Nephron progenitor cell (in vitro differentiated cells): ENCODE results near the gene COL4A6.

ENCODE experiments used
- DNase-seq: peaks from one replicate; pipeline ENCODE4 v3.0.0; 2021
- H3K27ac Mint-ChIP-seq: 2 replicates; pipeline ENCODE4 v1.8.0; 2021; ENCODE audit warnings: mild to moderate bottlenecking, moderate library complexity, mixed read lengths
- H3K27me3 Mint-ChIP-seq: 2 replicates; pipeline ENCODE4 v1.8.0; 2021; ENCODE audit warnings: mild to moderate bottlenecking, low read depth, mixed read lengths; ENCODE audit not compliant: poor library complexity
- H3K36me3 Mint-ChIP-seq: 2 replicates; pipeline ENCODE4 v1.8.0; 2021; ENCODE audit warnings: low read depth, mixed read lengths
- H3K4me1 Mint-ChIP-seq: 2 replicates; pipeline ENCODE4 v1.8.0; 2021; ENCODE audit warnings: mixed read lengths
- H3K4me3 Mint-ChIP-seq: 2 replicates; pipeline ENCODE4 v1.8.0; 2021; ENCODE audit warnings: mild to moderate bottlenecking, moderate library complexity, mixed read lengths
- H3K9me3 Mint-ChIP-seq: 2 replicates; pipeline ENCODE4 v1.8.0; 2021; ENCODE audit warnings: mild to moderate bottlenecking, moderate library complexity, mixed read lengths
- TF ChIP-seq, protein P1 (sequence below): fragments of 200-600 bp; sonication (generic); IDR thresholded peaks from 2 replicates; pipeline ENCODE4 v1.5.0; 2021; ENCODE audit warnings: antibody characterized with exemption

COL4A6 gene

DNA sequence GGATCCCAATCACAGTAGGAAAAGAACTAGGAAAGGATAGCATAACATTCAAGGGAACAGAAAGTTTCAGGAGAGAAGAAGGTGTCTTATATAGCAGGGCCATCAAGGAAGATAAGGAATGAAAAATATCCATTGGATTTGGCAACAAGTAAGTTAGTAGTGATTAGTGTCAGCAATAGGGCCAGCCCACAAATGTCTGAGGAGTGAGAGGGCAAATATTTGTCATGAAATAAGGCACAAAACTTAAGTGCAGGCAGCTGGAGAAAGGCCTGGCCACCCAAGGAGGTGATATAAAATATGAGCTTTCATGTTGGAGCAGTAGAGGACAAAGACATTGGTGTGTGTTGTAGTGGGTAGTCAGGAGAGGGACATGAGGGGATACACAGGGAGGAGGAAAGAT lies 132.1 kb downstream of the COL4A6 start:
- DNase-seq, result no peak
- H3K4me1 Mint-ChIP-seq, result peaks cover 30% of the 10 kb centered on the region
- TF ChIP-seq, protein P1, sequence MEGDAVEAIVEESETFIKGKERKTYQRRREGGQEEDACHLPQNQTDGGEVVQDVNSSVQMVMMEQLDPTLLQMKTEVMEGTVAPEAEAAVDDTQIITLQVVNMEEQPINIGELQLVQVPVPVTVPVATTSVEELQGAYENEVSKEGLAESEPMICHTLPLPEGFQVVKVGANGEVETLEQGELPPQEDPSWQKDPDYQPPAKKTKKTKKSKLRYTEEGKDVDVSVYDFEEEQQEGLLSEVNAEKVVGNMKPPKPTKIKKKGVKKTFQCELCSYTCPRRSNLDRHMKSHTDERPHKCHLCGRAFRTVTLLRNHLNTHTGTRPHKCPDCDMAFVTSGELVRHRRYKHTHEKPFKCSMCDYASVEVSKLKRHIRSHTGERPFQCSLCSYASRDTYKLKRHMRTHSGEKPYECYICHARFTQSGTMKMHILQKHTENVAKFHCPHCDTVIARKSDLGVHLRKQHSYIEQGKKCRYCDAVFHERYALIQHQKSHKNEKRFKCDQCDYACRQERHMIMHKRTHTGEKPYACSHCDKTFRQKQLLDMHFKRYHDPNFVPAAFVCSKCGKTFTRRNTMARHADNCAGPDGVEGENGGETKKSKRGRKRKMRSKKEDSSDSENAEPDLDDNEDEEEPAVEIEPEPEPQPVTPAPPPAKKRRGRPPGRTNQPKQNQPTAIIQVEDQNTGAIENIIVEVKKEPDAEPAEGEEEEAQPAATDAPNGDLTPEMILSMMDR, result no peak
- no peaks in the 10 kb centered on the region for H3K9me3 Mint-ChIP-seq
- H3K27me3 Mint-ChIP-seq, result no peaks in the 10 kb centered on the region
- peaks cover 9% of the 10 kb centered on the region for H3K36me3 Mint-ChIP-seq
- H3K4me3 Mint-ChIP-seq, result no peak overlapping the region
- no peak overlapping the region for H3K27ac Mint-ChIP-seq

DNA sequence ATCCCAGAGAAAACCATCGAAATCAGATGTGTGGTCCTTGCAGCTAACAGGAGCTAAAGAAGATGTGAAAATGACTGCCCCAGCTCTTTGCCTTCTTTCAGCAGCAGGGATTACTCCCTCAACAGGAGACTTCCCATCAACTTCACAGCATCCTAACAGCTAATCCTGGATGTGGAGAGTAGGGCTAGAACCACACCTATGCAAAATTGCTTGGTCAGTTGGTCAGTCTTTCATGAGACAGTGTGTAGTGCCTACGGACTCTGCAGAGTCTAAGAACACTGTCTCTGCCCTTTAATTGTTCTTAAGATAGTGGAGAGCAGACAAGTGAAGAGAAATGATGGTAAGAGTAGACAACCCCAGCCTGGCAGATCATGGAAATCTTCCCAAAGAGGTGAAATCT lies 133.5 kb downstream of the COL4A6 start:
- TF ChIP-seq, protein P1, result no peak
- no peak overlapping the region for H3K4me3 Mint-ChIP-seq
- H3K36me3 Mint-ChIP-seq, result peaks cover 9% of the 10 kb centered on the region
- H3K27me3 Mint-ChIP-seq, result no peaks in the 10 kb centered on the region
- no peaks in the 10 kb centered on the region for H3K9me3 Mint-ChIP-seq
- DNase-seq, result no peak
- H3K4me1 Mint-ChIP-seq, result peaks cover 37% of the 10 kb centered on the region
- no peak overlapping the region for H3K27ac Mint-ChIP-seq

DNA sequence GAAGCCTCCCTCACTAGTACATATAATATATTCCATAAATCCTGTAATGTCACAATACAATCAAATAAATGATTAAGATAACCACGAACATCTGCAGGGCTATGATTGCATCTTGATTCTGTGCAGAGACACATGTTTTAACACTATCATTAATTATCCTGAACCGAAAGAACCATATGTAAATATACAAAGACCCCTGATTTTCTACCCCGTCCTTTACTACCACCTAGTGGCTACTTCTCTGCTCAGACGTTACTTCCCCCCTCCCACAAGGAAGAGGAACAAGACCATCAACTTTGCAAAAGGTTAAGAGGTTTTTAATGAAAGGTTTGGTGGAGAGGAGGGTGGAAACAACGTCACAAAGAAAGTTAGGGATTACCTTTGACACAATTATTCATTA lies 134.0 kb downstream of the COL4A6 start:
- TF ChIP-seq, protein P1, result peak; percentile 41
- no peaks in the 10 kb centered on the region for H3K27me3 Mint-ChIP-seq
- no peak for DNase-seq

DNA sequence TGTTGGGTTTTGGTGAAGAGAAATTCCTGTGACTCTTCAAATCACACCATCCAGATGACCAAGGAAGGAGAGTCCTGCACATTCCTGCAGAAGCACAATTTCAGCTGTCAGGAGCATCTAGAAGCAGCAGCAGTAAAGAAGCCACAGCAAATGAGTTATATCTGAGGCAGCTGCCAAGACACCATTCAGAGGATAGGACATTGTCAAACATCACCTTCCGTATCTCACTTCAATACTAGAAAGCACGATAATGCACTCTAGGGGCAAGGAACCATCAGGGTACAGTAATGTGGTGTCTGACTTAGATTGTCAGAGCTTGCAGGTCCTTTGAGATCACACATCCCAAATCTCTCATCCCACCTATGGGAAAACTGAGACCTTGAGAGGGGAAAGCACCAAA lies 134.5 kb downstream of the COL4A6 start:
- H3K4me3 Mint-ChIP-seq, result no peak overlapping the region
- peaks cover 39% of the 10 kb centered on the region for H3K4me1 Mint-ChIP-seq
- no peaks in the 10 kb centered on the region for H3K27me3 Mint-ChIP-seq
- H3K9me3 Mint-ChIP-seq, result no peaks in the 10 kb centered on the region
- no peak for DNase-seq
- TF ChIP-seq, protein P1, result no peak
- no peak overlapping the region for H3K27ac Mint-ChIP-seq
- H3K36me3 Mint-ChIP-seq, result peaks cover under 1% of the 10 kb centered on the region

More for the DNA sequence above, 134.0 kb downstream of the COL4A6 start:
- no peaks in the 10 kb centered on the region for H3K9me3 Mint-ChIP-seq
- H3K27ac Mint-ChIP-seq, result no peak overlapping the region
- no peak overlapping the region for H3K4me3 Mint-ChIP-seq
- peaks cover 39% of the 10 kb centered on the region for H3K4me1 Mint-ChIP-seq
- peaks cover 6% of the 10 kb centered on the region for H3K36me3 Mint-ChIP-seq

DNA sequence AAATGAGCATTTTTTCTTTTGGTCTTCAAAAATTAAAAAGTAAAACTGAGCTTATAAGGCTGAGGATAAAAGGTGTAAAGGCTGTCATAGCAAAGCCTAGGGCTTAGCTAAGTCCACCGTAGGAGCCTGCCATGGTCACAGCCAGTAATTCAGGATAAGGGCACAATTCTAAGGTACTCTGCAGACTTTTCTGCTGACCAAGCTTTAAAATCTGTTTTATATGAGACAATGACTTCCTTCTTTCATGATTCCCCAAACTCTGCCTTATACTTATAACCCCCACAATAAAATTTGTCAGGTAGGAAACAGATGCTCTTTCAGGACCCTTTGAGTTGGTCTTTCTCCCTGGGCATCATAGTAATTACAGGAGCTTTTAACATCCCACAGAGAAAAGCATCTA lies 138.5 kb downstream of the COL4A6 start:
- no peaks in the 10 kb centered on the region for H3K9me3 Mint-ChIP-seq
- no peaks in the 10 kb centered on the region for H3K36me3 Mint-ChIP-seq
- no peak overlapping the region for H3K4me3 Mint-ChIP-seq
- H3K27me3 Mint-ChIP-seq, result no peaks in the 10 kb centered on the region
- TF ChIP-seq, protein P1, result no peak
- H3K27ac Mint-ChIP-seq, result peak overlapping the region; percentile 99
- H3K4me1 Mint-ChIP-seq, result peaks cover 37% of the 10 kb centered on the region
- DNase-seq, result no peak

DNA sequence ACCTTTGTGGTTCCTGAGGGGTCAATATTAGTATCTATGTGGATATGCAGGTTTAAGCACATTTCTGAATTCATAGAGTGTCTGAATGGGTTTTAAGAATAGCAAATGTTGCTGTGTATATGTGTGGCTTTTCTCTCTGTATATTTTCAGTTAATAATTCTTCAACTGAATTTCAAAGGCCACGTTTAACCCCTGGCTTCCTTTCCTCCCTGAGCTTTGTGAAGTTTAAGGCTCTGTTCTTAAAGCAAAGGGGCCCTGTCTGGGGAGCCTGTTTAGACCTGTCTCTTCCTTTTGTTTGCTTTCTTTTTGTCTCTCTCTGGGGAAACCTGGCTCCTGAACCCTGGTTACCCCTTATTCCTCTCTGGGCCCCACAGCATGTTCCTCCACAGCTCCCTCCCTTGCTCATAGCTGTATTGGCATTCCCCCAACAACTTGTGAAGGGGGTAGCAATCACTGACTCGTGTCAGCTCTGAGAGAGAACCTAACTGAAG lies 139.1 kb downstream of the COL4A6 start:
- Mint-ChIP-seq H3K27ac (peak overlapping the region; percentile 99), H3K27me3 (no peaks in the 10 kb centered on the region), H3K4me3 (peak overlapping the region; percentile 67), H3K4me1 (peaks cover 37% of the 10 kb centered on the region), H3K9me3 (no peaks in the 10 kb centered on the region), H3K36me3 (no peaks in the 10 kb centered on the region)
- TF ChIP-seq, protein P1, result no peak
- peak; percentile 4 for DNase-seq
